ENCODE measurements around the gene NUP62CL.

The NUP62CL gene

GRCh38 chrX:107118322-107119147 is 87.7 kb downstream of the NUP62CL start, which contains the start of gene RBM41:
Gene RBM41, minus strand, starts transcription at chrX:107118822. Its CDS starts 49 bp downstream, at chrX:107118773.
- Mint-ChIP-seq H3K9me3 (no peaks in the 10 kb centered on the region), H3K27ac (peak within 1 kb of the TSS; percentile 94), H3K4me1 (ENCODE audit: low read depth) (peaks cover 28% of the 10 kb centered on the region), H3K36me3 (ENCODE audit: low read depth) (peaks cover 43% of the 10 kb centered on the region), H3K27me3 (no peaks in the 10 kb centered on the region), H3K4me3 (peak within 1 kb of the TSS; percentile 96)
- intact Hi-C loops (cut with micrococcal nuclease), result no loop called here

GRCh38 chrX:107117993-107118321 is 88.3 kb downstream of the NUP62CL start:
- intact Hi-C loops (cut with micrococcal nuclease), result no loop called here
- Mint-ChIP-seq H3K4me3 (peak overlapping the region; percentile 96), H3K27ac (peak overlapping the region; percentile 94), H3K9me3 (no peaks in the 10 kb centered on the region), H3K27me3 (no peaks in the 10 kb centered on the region), H3K4me1 (ENCODE audit: low read depth) (peaks cover 28% of the 10 kb centered on the region), H3K36me3 (ENCODE audit: low read depth) (peaks cover 48% of the 10 kb centered on the region)

GRCh38 chrX:107107459-107107858 is 98.8 kb downstream of the NUP62CL start:
- no peak overlapping the region for H3K27ac Mint-ChIP-seq
- H3K4me3 Mint-ChIP-seq, result no peak overlapping the region
- H3K36me3 Mint-ChIP-seq (ENCODE audit: low read depth), result peaks cover 56% of the 10 kb centered on the region
- H3K9me3 Mint-ChIP-seq, result no peaks in the 10 kb centered on the region
- H3K4me1 Mint-ChIP-seq (ENCODE audit: low read depth), result peaks cover 11% of the 10 kb centered on the region
- intact Hi-C loops (cut with micrococcal nuclease), result no loop called here
- H3K27me3 Mint-ChIP-seq, result no peaks in the 10 kb centered on the region

GRCh38 chrX:107102980-107103379 is 103.3 kb downstream of the NUP62CL start:
- Mint-ChIP-seq H3K27ac (no peak overlapping the region), H3K4me1 (ENCODE audit: low read depth) (peaks cover 11% of the 10 kb centered on the region), H3K4me3 (no peak overlapping the region), H3K27me3 (no peaks in the 10 kb centered on the region), H3K36me3 (ENCODE audit: low read depth) (peaks cover 61% of the 10 kb centered on the region), H3K9me3 (no peaks in the 10 kb centered on the region)
- intact Hi-C loops (cut with micrococcal nuclease), result no loop called here

- H3K27ac Mint-ChIP-seq, result no peak overlapping the region
- H3K36me3 Mint-ChIP-seq (ENCODE audit: low read depth), result peaks cover 1% of the 10 kb centered on the region
- no peak overlapping the region for H3K4me3 Mint-ChIP-seq
- no peaks in the 10 kb centered on the region for H3K27me3 Mint-ChIP-seq
- H3K4me1 Mint-ChIP-seq (ENCODE audit: low read depth), result no peaks in the 10 kb centered on the region
- peaks cover 9% of the 10 kb centered on the region for H3K9me3 Mint-ChIP-seq
- intact Hi-C loops (cut with micrococcal nuclease), result no loop called here
These were observed 130.1 kb downstream of the NUP62CL start for GRCh38 chrX:107076158-107076557.

Measured in dendritic cell treated with granulocyte-macrophage colony-stimulating factor and Interleukin-4, amounts not matched to agents 40 ng/mL and 50 ng/mL, for 4 days (primary cell).